ENCODE results near the gene SNX30.

Gene SNX30

DNA sequence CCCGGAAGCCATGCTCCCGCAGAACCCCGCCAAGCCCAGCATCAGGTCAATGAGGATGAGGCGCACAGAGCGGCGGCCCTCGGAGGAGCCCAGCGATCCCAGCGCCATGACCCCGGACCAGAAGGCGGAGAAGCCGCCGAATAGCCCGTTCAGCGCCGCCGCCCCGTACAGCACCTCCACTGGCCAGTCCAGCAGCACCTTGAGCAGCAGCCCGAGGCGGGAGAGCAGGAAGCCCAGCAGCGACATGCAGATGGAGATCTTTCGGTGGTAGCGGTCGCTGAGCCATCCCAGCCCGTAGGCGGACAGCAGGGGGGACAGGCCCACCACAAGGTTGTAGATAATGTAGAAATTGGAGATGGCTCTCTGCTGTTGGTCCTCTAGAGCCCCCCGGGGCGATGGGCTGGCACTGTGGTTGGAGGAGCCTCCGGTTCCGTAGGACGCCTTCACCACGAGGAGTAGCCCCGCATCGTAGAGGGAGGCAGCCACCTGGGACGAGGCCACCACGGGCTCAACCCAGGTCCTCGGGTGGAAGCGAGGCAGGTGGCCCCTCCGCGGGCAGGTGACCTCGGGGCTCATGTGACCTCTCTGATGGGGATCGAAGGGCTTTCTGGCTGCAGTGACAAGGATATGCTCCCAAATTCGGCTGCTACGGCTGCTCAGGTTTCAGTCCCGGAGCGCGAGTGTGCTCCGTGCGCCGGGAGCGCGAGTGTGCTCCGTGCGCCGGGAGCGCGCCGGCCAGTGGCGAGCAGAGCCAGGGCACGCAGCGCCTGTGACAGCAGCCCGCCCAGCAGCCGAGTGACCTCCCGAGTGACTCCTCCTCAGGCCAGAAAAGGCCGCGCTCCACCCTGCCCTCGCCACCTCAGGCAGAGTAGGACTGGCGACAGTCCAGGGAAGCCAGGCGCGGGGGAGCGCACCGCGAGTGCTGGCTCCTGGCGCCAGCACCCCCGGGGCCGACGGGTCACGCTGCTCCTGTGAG, 139.8 kb downstream of the SNX30 start, which contains the start of gene SLC46A2:
SLC46A2 (minus strand) TSS at position 771 of the 976 bp plus-strand sequence; CDS start at position 576, 195 bp downstream.
- no peak for DNase-seq

- no peak for DNase-seq
Observed at GRCh38 chr9:112891521-112891920, 141.0 kb downstream of the SNX30 start.

- no peak for DNase-seq
Observed at GRCh38 chr9:112892981-112893380, 142.4 kb downstream of the SNX30 start.

- no peak for DNase-seq
Observed at GRCh38 chr9:112894041-112894440, 143.5 kb downstream of the SNX30 start.

DNA sequence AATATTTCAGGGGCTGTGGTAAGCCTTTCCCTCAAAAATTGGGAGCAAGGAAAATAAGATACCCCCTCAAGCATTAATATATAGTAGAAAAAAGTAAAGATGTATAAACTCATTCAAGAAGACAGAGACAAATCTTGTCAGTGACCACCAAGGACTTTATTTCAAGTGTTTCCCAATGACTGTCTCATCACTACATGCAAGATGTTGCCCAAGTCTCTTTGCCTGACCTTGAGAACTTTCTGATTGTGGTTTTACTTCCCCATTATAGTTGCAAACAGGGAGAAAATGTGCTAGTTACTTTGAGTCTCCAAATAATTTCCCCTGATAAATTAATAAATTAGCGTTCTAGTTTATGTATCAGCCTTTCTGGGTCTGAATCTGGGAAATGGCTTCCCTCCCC, 144.1 kb downstream of the SNX30 start:
- DNase-seq: no peak

DNA sequence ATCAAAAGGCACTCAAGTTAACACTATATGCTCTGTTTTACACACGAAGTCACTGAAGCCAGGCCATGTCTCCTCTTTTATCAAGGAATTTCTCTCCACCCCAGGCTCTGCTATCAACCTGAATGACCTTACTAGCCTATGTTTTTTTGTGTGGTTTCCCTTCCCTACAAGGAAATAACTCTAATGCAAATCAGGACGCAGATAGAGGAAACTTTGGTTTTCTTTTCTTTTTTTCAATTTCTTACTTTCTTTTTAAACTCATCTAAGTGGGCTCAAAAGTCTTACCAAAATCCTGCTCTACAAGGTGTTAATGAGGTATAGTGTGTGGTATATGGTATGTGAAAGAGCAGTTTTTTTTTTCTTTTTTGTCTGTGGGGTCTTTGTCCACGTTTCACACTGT, 145.6 kb downstream of the SNX30 start:
- no peak for DNase-seq

GRCh38 chr9:112898872-112899311, 148.3 kb downstream of the SNX30 start:
- DNase-seq: no peak

- DNase-seq: no peak
Observed at GRCh38 chr9:112900488-112900887, 149.9 kb downstream of the SNX30 start.

DNA sequence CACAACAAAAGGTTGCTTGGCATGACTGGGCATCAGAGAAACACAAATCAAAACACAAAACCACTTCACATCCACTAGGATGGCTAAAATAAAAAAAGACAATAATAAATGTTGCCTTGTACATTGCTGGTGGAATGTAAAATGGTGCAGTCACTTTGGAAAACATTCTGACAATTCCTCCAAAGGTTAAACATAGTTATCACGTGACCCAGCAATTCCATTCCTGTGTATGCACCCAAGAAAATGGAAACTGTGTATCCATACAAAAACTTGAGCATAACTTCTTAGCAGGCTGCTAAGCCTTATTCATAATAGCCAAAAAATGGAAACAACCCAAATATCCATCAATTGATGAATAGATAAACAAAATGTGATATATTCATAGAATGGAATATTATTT, 150.3 kb downstream of the SNX30 start:
- DNase-seq: no peak

DNA sequence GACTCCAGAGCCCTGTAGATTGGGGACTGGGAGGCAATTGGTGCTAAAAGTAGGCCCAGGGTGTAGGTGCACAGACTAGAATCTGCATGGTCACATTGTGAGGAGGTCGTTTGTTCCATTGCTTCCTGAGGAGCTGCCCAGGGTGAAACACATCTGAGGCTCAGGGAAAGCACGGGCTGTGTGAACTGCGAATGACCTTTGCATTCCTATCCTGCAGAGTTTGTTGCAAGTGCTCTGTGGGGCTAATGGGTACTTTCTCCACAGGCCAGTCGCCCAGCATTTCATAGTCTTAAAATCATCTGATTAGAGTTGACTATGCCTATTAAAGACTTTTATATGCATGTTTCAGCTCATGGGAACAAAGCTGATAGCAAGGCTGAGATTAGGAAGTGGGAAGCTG, 154.5 kb downstream of the SNX30 start:
- no peak for DNase-seq

- no peak for DNase-seq
Observed at GRCh38 chr9:112911736-112912135, 161.2 kb downstream of the SNX30 start.

DNA sequence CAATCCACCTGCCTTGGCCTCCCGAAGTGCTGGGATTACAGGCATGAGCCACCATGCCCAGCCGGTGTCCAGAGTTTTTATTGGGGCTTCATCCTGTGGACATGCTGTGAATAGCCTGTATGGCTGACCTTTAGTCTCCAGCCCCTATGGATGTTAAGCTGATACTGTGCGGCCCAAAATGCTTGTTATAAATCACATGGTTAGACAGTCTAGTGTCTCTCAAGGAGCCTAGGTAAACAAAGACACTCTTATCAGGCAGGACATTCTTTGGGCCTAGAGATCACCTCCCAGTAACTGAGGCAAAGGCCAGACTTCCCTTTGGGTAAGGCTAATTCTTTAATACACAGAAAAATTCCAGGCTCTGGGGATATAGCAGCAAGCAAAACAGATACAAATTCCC, 162.1 kb downstream of the SNX30 start:
- no peak for DNase-seq

- DNase-seq: no peak
Observed at GRCh38 chr9:112913326-112913725, 162.8 kb downstream of the SNX30 start.

GRCh38 chr9:112914524-112914923, 164.0 kb downstream of the SNX30 start:
- no peak for DNase-seq

DNA sequence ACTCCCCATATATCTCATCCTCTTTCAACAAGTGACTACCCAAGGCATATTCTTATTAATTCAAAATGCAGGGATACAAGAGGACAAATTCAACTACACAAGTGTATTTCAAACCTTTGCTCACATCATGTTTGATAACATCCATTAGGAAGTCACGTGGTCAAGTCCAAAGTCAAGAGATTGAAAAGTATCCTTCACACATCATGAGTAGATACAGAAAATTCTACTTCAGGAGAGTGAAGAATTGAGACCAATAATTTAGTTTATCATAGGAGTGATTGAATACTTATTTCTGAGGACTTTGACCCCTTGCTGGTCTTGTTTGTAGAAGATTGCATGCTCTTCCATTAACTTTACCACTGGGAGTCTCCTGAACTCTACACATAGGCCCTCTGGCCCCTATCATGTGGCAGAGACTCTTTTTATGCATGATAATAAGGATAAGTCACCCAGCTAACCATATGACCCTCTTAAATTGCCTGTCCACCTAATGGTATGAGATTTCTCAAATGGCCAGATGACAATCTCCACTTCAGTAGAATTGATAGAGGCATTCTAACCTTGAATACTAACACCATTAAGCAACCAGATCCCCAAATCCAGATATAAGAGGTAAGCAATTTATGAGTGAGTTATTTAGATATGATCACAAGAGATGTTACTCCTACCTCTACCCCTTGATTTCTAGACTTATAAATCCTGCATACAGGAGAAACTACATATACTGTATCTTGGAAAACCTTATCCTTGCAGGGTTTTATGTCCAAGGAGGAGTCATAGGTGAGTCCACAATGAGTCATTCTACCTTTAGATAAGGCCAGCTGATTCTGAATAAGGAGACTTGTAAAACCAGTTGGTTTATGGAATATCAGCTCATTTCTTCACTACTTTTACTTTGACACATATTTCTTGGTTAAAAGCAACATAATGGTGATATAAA, 166.8 kb downstream of the SNX30 start:
- DNase-seq: no peak

DNA sequence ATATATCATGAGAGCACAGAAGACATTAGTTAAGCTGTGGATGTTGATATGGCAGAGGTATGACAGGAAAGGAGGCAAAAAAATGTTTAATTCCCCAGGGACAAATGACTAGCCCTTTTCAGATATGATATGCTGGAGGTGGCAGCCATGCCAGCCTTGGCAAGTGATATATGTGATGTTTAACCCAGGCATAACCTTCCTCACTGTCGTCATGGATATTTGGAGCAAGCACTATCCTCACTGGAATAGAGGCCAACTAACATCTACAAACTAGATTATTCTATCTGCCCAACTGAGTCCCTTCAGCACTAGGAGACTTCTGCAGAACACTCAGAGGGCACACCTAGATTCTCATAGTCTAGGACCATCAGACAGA, 167.4 kb downstream of the SNX30 start:
- DNase-seq: no peak

GRCh38 chr9:112921549-112921948, 171.0 kb downstream of the SNX30 start:
- DNase-seq: no peak

Measured in activated effector memory CD4-positive, alpha-beta T cell treated with Interleukin-2 at 50 U/mL for 16 hours (primary cell).